ENCODE measurements around the gene HOXA10. TPM values are rescaled to one million over a fixed set of nuclear protein-coding genes. Genes with fewer than 3 reads are reported as not detected.

The HOXA10 gene
- total RNA-seq, 6 experiments from 2014 or later = 38.9 to 43.5 (median 41.1) TPM

DNA sequence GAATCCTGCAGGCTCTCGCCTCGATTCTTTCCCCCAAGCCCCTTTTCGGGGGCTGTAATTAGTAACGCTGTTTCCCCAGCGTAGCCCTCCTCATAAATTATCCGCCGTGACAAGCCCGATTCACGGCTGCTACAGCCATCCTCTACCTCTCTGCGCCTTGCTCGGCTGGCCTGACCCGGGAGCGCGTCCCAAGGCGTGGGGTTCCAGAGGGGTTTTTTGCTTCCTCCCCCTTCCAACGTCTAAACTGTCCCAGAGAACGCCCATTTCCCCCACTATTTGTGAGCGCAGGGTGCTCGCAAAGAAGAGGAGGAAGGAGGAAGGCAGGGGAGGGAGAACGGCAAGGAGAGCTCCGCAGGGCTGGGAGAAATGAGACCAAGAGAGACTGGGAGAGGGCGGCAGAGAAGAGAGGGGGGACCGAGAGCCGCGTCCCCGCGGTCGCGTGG, 31.5 kb downstream of the HOXA10 start:
- Mint-ChIP-seq H3K27me3 (ENCODE audit: insufficient read depth) (peaks cover 3% of the 10 kb centered on the region; the same call in 1 of the 2 replicates), H3K27ac (no peak overlapping the region)

DNA sequence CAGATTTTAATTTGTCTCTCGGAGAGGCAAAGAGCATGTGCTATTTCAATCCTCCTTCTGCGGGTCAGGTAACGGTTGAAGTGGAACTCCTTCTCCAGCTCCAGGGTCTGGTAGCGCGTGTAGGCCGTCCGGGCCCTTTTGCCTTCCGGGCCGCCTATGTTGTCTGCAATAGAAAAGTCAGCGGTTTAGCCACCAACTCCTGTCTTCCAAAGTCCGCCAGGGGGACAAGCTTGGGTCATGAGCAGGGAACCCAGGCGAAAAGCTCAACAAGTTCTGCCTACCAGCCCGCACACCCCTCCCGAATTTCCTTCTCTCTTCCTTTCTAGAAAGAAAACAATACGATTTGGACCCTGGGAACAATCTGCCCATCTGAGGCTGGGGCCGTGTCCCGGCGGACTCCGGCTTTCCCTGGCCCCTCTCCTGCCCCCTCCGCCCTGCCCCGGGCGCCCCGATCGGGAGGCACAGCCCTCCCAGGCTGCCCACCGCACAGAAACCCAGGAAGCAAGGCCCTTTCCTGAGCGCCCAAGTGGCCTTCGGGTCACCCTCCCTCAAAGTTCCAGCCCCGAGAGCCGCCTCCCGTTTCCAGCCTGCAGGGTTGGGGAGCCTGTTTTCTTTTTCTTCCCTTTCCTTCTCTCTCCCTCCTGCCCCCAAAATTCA, 32.1 kb downstream of the HOXA10 start:
- peaks cover 18% of the 10 kb centered on the region for H3K36me3 Mint-ChIP-seq (ENCODE audit: low read depth)
- no peak for DNase-seq

More for the DNA sequence above, 31.5 kb downstream of the HOXA10 start:
- Mint-ChIP-seq H3K4me3 (peak overlapping the region; percentile 86), H3K9me3 (no peaks in the 10 kb centered on the region), H3K4me1 (ENCODE audit: low read depth) (peaks cover 6% of the 10 kb centered on the region; the same call in 1 of the 2 replicates), H3K36me3 (ENCODE audit: low read depth) (peaks cover 18% of the 10 kb centered on the region)
- no peak for DNase-seq
- TF ChIP-seq, protein P1, sequence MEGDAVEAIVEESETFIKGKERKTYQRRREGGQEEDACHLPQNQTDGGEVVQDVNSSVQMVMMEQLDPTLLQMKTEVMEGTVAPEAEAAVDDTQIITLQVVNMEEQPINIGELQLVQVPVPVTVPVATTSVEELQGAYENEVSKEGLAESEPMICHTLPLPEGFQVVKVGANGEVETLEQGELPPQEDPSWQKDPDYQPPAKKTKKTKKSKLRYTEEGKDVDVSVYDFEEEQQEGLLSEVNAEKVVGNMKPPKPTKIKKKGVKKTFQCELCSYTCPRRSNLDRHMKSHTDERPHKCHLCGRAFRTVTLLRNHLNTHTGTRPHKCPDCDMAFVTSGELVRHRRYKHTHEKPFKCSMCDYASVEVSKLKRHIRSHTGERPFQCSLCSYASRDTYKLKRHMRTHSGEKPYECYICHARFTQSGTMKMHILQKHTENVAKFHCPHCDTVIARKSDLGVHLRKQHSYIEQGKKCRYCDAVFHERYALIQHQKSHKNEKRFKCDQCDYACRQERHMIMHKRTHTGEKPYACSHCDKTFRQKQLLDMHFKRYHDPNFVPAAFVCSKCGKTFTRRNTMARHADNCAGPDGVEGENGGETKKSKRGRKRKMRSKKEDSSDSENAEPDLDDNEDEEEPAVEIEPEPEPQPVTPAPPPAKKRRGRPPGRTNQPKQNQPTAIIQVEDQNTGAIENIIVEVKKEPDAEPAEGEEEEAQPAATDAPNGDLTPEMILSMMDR (IDR thresholded peaks at IDR 0.05) = no peak

DNA sequence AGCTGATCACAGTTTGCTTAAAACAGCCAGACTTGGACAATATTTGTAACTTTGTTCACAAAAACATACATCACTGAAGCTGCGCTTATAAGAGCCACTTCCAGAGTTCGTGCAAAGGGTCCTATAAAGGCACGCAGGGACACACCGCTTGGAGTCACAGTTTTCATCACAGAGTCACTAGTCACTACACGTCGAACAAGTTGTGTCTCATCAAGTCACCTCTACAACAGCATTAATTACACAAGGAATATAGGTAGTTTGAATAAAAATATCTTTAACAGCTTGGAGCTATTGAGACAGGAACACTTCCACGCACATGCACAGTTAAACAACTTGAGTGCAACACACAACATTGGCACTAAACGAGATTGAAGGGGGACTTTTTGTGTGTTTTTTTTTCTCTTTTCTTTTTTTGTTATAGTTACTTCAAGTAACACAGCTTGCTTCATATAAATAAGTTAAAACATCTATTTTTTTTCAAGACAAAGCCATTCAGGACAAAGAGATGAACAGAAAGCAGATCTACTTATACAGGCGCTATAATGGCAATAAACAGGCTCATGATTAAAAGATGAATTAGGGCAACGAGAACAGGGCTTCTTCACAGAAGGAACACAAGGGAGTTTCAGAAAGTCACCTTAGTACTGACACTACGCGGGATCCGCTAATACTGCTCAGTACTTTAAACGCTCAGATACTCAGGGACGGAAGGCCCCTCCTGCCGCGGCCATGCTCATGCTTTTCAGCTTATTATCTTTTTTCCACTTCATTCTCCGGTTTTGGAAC, 32.8 kb downstream of the HOXA10 start:
- Mint-ChIP-seq H3K27ac (no peak overlapping the region), H3K9me3 (no peaks in the 10 kb centered on the region), H3K4me3 (no peak overlapping the region), H3K27me3 (ENCODE audit: insufficient read depth) (peaks cover 3% of the 10 kb centered on the region; the same call in 1 of the 2 replicates), H3K4me1 (ENCODE audit: low read depth) (peaks cover 8% of the 10 kb centered on the region), H3K36me3 (ENCODE audit: low read depth) (peaks cover 18% of the 10 kb centered on the region)
- TF ChIP-seq, protein P1 (IDR thresholded peaks at IDR 0.05) = no peak
- DNase-seq = no peak

More for the DNA sequence above, 32.1 kb downstream of the HOXA10 start:
- Mint-ChIP-seq H3K9me3 (no peaks in the 10 kb centered on the region), H3K27me3 (ENCODE audit: insufficient read depth) (peaks cover 3% of the 10 kb centered on the region; the same call in 1 of the 2 replicates), H3K4me3 (no peak overlapping the region), H3K4me1 (ENCODE audit: low read depth) (peaks cover 6% of the 10 kb centered on the region; the same call in 1 of the 2 replicates), H3K27ac (no peak overlapping the region)
- TF ChIP-seq, protein P1 (IDR thresholded peaks at IDR 0.05) = no peak

GRCh38 chr7:27140126-27140857, 33.8 kb downstream of the HOXA10 start:
- no peak overlapping the region for H3K27ac Mint-ChIP-seq
- TF ChIP-seq, protein P1 (IDR thresholded peaks at IDR 0.05) = no peak

More at GRCh38 chr7:27140126-27140857, 33.8 kb downstream of the HOXA10 start:
- peaks cover 13% of the 10 kb centered on the region for H3K4me1 Mint-ChIP-seq (ENCODE audit: low read depth)
- no peak for DNase-seq
- H3K27me3 Mint-ChIP-seq (ENCODE audit: insufficient read depth) = peaks cover 3% of the 10 kb centered on the region; the same call in 1 of the 2 replicates
- H3K4me3 Mint-ChIP-seq = no peak overlapping the region
- peaks cover 23% of the 10 kb centered on the region for H3K36me3 Mint-ChIP-seq (ENCODE audit: low read depth)
- H3K9me3 Mint-ChIP-seq = no peaks in the 10 kb centered on the region

Measured in HFFc6 (cell line).